Stimulated activated CD4-positive, alpha-beta T cell treated with anti-CD3 and anti-CD28 coated beads, TNF-alpha, amount 100 ng/mL, for 48 hours (primary cell): Measurements from ENCODE around the gene CLHC1.
"Not testable (repeated sequence)": the region's sequence is repeated elsewhere in the genome, so short reads cannot be mapped to it uniquely, and the experiment has no call there.

Experiments used
- DNase-seq, 3 donors: peaks; one replicate each; pipeline ENCODE4 v3.0.0-alpha.2; 2020; ENCODE audit warnings: low read depth in 3 of 3

The CLHC1 gene

DNA sequence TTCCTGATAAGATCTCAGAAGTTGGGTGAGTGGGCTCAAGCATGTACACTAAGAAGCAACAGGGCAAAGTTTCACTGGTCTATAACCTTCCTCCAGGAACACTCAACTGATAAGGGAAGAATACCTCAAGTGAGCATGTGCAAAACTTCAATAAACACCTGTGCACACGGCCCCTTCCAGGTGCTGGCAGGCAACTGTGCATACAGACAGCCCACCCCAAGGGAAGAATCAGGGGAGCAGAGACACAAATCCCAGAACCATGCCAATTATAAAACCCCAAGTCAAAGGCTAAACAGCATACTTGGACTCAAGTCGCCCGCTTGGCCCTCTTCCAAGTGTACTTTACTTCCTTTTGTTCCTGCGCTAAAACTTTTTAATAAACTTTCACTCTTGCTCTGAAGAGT lies 96.0 kb downstream of the CLHC1 start:
- no peak for DNase-seq

- no peak for DNase-seq
Observed at GRCh38 chr2:55135491-55135890, 96.6 kb downstream of the CLHC1 start.

DNA sequence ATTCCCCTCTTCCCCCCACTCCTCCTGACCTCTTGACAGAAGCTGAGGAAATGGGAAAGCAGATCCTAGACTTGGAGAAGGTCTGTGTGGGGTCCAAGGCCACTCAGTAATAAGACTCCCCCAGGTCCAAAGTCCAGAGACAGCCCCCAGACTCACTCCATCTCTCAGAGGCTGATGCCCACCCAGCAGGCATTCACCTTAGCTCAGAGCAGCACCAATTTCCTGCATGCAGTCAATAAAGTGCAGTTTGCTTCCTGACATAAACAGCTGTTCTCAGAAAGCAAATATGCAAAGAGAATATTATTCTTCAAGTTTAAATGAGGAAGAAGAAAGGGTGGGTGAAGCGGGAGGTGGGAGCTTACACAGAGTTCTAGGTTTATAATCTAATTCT lies 97.8 kb downstream of the CLHC1 start:
- DNase-seq = no peak

- peak; percentile 11 to 47 (median 27) for DNase-seq
Observed at GRCh38 chr2:55133467-55134315, 98.4 kb downstream of the CLHC1 start.

DNA sequence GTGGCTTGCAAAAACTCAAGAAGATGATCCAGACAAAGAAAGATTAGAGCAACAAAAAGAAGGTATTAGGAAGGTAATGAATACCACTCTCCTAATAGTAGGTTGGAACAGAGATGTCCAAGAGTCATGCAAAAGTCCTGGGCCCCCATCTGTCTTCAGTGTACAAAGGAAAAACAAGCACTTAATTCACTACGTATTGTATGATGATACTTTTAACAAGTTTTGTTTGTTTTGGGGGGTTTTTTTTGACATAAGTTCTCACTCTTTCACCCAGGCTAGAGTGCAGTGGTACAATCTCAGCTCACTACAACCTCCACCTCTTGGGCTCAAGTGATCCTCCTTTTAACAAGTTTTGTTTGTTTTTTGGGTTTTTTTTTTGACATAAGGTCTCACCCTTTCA lies 101.2 kb downstream of the CLHC1 start:
- DNase-seq = no peak

DNA sequence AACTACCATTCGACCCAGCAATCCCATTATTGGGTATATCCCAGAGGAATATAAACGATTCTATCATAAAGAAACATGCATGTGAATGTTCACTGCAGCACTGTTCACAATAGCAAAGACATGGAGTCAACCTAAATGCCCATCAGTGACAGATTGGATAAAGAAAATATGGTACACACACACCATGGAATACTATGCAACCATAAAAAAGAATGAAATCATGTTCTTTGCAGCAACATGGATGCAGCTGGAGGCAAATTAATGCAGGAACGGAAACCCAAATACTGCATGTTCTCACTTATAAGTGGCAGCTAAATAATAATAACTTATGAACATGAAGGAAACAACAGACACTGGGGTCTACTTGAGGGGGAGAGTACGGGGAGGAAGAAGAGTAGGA lies 105.5 kb downstream of the CLHC1 start:
- DNase-seq = not testable (repeated sequence)
